ENCODE measurements around the gene F13B.

DNA sequence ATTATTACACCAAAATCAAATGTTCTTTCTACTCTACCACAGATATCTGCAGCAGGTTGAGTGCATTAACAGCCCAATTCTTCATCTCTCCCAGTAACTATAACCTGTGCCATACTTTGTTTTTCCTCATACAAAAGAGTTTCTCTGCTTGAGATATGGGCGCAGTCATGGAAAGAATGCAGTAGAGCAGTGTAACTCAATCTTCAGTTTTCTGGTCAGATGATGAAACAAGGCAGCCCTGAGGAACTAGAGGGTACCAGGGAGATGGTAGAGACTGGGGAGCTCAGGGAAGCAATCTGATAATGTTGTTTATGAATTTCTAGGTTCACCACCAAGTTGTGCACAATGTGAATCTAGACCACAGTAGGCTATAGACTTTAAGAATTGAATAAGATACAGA, 39.8 kb upstream of the F13B start:
- TF ChIP-seq, protein P1, sequence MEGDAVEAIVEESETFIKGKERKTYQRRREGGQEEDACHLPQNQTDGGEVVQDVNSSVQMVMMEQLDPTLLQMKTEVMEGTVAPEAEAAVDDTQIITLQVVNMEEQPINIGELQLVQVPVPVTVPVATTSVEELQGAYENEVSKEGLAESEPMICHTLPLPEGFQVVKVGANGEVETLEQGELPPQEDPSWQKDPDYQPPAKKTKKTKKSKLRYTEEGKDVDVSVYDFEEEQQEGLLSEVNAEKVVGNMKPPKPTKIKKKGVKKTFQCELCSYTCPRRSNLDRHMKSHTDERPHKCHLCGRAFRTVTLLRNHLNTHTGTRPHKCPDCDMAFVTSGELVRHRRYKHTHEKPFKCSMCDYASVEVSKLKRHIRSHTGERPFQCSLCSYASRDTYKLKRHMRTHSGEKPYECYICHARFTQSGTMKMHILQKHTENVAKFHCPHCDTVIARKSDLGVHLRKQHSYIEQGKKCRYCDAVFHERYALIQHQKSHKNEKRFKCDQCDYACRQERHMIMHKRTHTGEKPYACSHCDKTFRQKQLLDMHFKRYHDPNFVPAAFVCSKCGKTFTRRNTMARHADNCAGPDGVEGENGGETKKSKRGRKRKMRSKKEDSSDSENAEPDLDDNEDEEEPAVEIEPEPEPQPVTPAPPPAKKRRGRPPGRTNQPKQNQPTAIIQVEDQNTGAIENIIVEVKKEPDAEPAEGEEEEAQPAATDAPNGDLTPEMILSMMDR (IDR thresholded peaks at IDR 0.05; ENCODE audit: low read depth, low read length, poor library complexity, severe bottlenecking), result no peak
- TF ChIP-seq EZH2phosphoT487 (IDR thresholded peaks at IDR 0.05; ENCODE audit: borderline replicate concordance, low read length), result no peak

Measured in DOHH2 (cell line).